Inferior parietal cortex (tissue), 1 donor: ENCODE results near the gene IP6K3.

Source experiments
- DNase-seq: peaks from one replicate; pipeline ENCODE4 v3.0.0-alpha.2; 2016; ENCODE audit errors: extremely low spot score

IP6K3 gene

GRCh38 chr6:33777398-33778388 is 31.0 kb upstream of the IP6K3 start:
- no peak for DNase-seq

GRCh38 chr6:33776764-33777163 is 30.1 kb upstream of the IP6K3 start:
- no peak for DNase-seq

- DNase-seq: no peak
These were observed 29.5 kb upstream of the IP6K3 start for GRCh38 chr6:33776186-33776585.

GRCh38 chr6:33774774-33775173 is 28.1 kb upstream of the IP6K3 start:
- DNase-seq: no peak

GRCh38 chr6:33772902-33773472 is 26.3 kb upstream of the IP6K3 start:
- DNase-seq: no peak

GRCh38 chr6:33772082-33772830 is 25.6 kb upstream of the IP6K3 start:
- no peak for DNase-seq

GRCh38 chr6:33771146-33772081 is 24.7 kb upstream of the IP6K3 start:
- peak; percentile 70 for DNase-seq

GRCh38 chr6:33770833-33771145 is 24.1 kb upstream of the IP6K3 start:
- no peak for DNase-seq

GRCh38 chr6:33770124-33770832 is 23.6 kb upstream of the IP6K3 start:
- no peak for DNase-seq

- no peak for DNase-seq
These were observed 22.6 kb upstream of the IP6K3 start for GRCh38 chr6:33769248-33769821.

GRCh38 chr6:33768644-33769120 is 22.0 kb upstream of the IP6K3 start:
- peak; percentile 64 for DNase-seq

- no peak for DNase-seq
These were observed 20.5 kb upstream of the IP6K3 start for GRCh38 chr6:33766921-33767907.

GRCh38 chr6:33765368-33765767 is 18.7 kb upstream of the IP6K3 start:
- DNase-seq: no peak

GRCh38 chr6:33764036-33764435 is 17.3 kb upstream of the IP6K3 start:
- no peak for DNase-seq

- no peak for DNase-seq
These were observed 16.8 kb upstream of the IP6K3 start for GRCh38 chr6:33763483-33763882.

GRCh38 chr6:33762713-33763112 is 16.0 kb upstream of the IP6K3 start:
- DNase-seq: no peak

GRCh38 chr6:33761922-33762629 is 15.4 kb upstream of the IP6K3 start:
- peak; percentile 52 for DNase-seq

- DNase-seq: no peak
These were observed 14.8 kb upstream of the IP6K3 start for GRCh38 chr6:33761581-33761921.
